ENCODE results near the gene MYO5A.
"Not testable (repeated sequence)": the region's sequence is repeated elsewhere in the genome, so short reads cannot be mapped to it uniquely, and the experiment has no call there.

DNA sequence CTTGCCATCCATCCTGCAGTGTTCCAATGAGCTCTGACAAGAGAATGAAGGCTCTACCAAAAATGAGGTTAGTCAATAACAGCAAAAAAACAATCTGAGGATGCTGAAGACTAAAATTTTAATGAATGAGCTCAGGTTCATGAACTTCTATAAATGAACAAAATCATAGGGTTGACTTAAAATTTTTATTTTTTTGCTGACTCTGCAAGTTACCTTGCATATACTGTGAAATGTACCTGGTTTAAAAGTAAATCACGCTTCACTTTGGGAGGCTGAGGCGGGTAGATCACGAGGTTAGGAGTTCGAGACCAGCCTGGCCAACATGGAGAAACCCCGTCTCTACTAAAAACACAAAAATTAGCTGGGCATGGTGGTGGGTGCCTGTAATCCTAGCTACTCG lies 85.5 kb downstream of the MYO5A start:
- TF ChIP-seq, protein P1, sequence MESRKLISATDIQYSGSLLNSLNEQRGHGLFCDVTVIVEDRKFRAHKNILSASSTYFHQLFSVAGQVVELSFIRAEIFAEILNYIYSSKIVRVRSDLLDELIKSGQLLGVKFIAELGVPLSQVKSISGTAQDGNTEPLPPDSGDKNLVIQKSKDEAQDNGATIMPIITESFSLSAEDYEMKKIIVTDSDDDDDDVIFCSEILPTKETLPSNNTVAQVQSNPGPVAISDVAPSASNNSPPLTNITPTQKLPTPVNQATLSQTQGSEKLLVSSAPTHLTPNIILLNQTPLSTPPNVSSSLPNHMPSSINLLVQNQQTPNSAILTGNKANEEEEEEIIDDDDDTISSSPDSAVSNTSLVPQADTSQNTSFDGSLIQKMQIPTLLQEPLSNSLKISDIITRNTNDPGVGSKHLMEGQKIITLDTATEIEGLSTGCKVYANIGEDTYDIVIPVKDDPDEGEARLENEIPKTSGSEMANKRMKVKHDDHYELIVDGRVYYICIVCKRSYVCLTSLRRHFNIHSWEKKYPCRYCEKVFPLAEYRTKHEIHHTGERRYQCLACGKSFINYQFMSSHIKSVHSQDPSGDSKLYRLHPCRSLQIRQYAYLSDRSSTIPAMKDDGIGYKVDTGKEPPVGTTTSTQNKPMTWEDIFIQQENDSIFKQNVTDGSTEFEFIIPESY (IDR thresholded peaks at IDR 0.05; ENCODE audit: borderline replicate concordance, low read depth), result not testable (repeated sequence)
- TF ChIP-seq FOXJ3 (CRISPR knock-in tag; IDR thresholded peaks at IDR 0.05); CTCF (IDR thresholded peaks at IDR 0.05); MAX (IDR thresholded peaks at IDR 0.05; ENCODE audit: low read depth); RCOR1 (IDR thresholded peaks at IDR 0.05; ENCODE audit: low read length); EP300 (IDR thresholded peaks at IDR 0.05; ENCODE audit: borderline replicate concordance in 1 of 2, low read depth in 1 of 2, low read length in 1 of 2); FOSL2 (IDR thresholded peaks at IDR 0.05; ENCODE audit: borderline replicate concordance, low read depth); YY1 (IDR thresholded peaks at IDR 0.05; ENCODE audit: low read depth); USF2 (IDR thresholded peaks at IDR 0.05; ENCODE audit: borderline replicate concordance, low read depth, low read length); JUND (IDR thresholded peaks at IDR 0.05); POLR2AphosphoS5 (IDR thresholded peaks at IDR 0.05; ENCODE audit: low read depth, low read length); RAD21 (IDR thresholded peaks at IDR 0.05; ENCODE audit: low read length); REST (IDR thresholded peaks at IDR 0.05; ENCODE audit: low read depth, low read length): not testable (repeated sequence)

All from SK-N-SH (cell line).